Type B pancreatic cell (in vitro differentiated cells): ENCODE results near the gene APOBEC2. TPM values are rescaled to one million over a fixed set of nuclear protein-coding genes. Genes with fewer than 3 reads are reported as not detected.

Experiments
- DNase-seq: peaks from one replicate; pipeline ENCODE4 v3.0.0; 2021; ENCODE audit warnings: mixed read lengths; ENCODE audit not compliant: unreplicated experiment; ENCODE audit errors: extremely low spot score
- H3K27ac Mint-ChIP-seq: 2 replicates; pipeline ENCODE4 v1.8.0; 2021; ENCODE audit warnings: mild to moderate bottlenecking, mixed read lengths
- H3K27me3 Mint-ChIP-seq: 2 replicates; pipeline ENCODE4 v1.8.0; 2021; ENCODE audit warnings: mixed read lengths
- H3K36me3 Mint-ChIP-seq: 2 replicates; pipeline ENCODE4 v1.8.0; 2021; ENCODE audit warnings: mixed read lengths
- H3K4me1 Mint-ChIP-seq: one replicate; pipeline ENCODE4 v1.8.0; 2021; ENCODE audit warnings: mixed read lengths; ENCODE audit not compliant: unreplicated experiment
- H3K4me3 Mint-ChIP-seq: 2 replicates; pipeline ENCODE4 v1.8.0; 2021; ENCODE audit warnings: mild to moderate bottlenecking, mixed read lengths
- H3K9me3 Mint-ChIP-seq: 2 replicates; pipeline ENCODE4 v1.8.0; 2021; ENCODE audit warnings: mixed read lengths
- CTCF ChIP-seq: fragments of 200-600 bp; sonication (generic); conservative IDR thresholded peaks from 2 replicates; pipeline ENCODE4 v1.5.0; 2021; ENCODE audit warnings: antibody characterized with exemption, mild to moderate bottlenecking
- total RNA-seq: library from RNA; stranded (reverse); gene quantifications from 2 replicates; pipeline ENCODE4 v1.2.1, GENCODE V29; 2021; ENCODE audit warnings: low replicate concordance

The APOBEC2 gene
- total RNA-seq, 1 donor from 2014 or later = 1.5 TPM

- no peak overlapping the region for H3K27ac Mint-ChIP-seq
- TF ChIP-seq CTCF = no peak
- H3K36me3 Mint-ChIP-seq = peaks cover 34% of the 10 kb centered on the region
- no peaks in the 10 kb centered on the region for H3K4me1 Mint-ChIP-seq
- no peaks in the 10 kb centered on the region for H3K27me3 Mint-ChIP-seq
- DNase-seq = no peak
- H3K4me3 Mint-ChIP-seq = no peak overlapping the region
- no peaks in the 10 kb centered on the region for H3K9me3 Mint-ChIP-seq
These were observed 38.1 kb downstream of the APOBEC2 start for GRCh38 chr6:41090841-41091761.

GRCh38 chr6:41092421-41093140 is 39.6 kb downstream of the APOBEC2 start:
- TF ChIP-seq CTCF = peak; percentile 67
- no peaks in the 10 kb centered on the region for H3K27me3 Mint-ChIP-seq
- H3K36me3 Mint-ChIP-seq = peaks cover 42% of the 10 kb centered on the region
- no peaks in the 10 kb centered on the region for H3K9me3 Mint-ChIP-seq
- H3K4me1 Mint-ChIP-seq = no peaks in the 10 kb centered on the region
- H3K4me3 Mint-ChIP-seq = no peak overlapping the region
- no peak for DNase-seq
- no peak overlapping the region for H3K27ac Mint-ChIP-seq

GRCh38 chr6:41093729-41094128 is 40.7 kb downstream of the APOBEC2 start:
- no peak overlapping the region for H3K4me3 Mint-ChIP-seq
- H3K4me1 Mint-ChIP-seq = no peaks in the 10 kb centered on the region
- peaks cover 47% of the 10 kb centered on the region for H3K36me3 Mint-ChIP-seq
- H3K9me3 Mint-ChIP-seq = no peaks in the 10 kb centered on the region
- TF ChIP-seq CTCF = no peak
- no peak for DNase-seq
- no peaks in the 10 kb centered on the region for H3K27me3 Mint-ChIP-seq
- no peak overlapping the region for H3K27ac Mint-ChIP-seq

GRCh38 chr6:41097467-41098090 is 44.6 kb downstream of the APOBEC2 start:
- Mint-ChIP-seq H3K27me3 (no peaks in the 10 kb centered on the region), H3K36me3 (peaks cover 52% of the 10 kb centered on the region), H3K4me3 (no peak overlapping the region), H3K27ac (no peak overlapping the region), H3K9me3 (no peaks in the 10 kb centered on the region), H3K4me1 (no peaks in the 10 kb centered on the region)
- no peak for TF ChIP-seq CTCF
- no peak for DNase-seq

GRCh38 chr6:41098366-41098765 is 45.4 kb downstream of the APOBEC2 start:
- Mint-ChIP-seq H3K36me3 (peaks cover 52% of the 10 kb centered on the region), H3K4me1 (no peaks in the 10 kb centered on the region), H3K4me3 (no peak overlapping the region), H3K9me3 (no peaks in the 10 kb centered on the region), H3K27me3 (no peaks in the 10 kb centered on the region), H3K27ac (no peak overlapping the region)
- no peak for TF ChIP-seq CTCF
- DNase-seq = no peak
